Hematopoietic multipotent progenitor cell treated with erythropoietin and hydrocortisone succinate and interleukin-3 and kit ligand, for 15 days (in vitro differentiated cells): ENCODE data around the gene PCYT2.
A peak's percentile ranks its signal among the peaks of the same experiment; 100 is the strongest.

Experiments used
- DNase-seq: peaks from one replicate; pipeline ENCODE4 v3.0.0-alpha.2; 2015; ENCODE audit warnings: low spot score

The PCYT2 gene

DNA sequence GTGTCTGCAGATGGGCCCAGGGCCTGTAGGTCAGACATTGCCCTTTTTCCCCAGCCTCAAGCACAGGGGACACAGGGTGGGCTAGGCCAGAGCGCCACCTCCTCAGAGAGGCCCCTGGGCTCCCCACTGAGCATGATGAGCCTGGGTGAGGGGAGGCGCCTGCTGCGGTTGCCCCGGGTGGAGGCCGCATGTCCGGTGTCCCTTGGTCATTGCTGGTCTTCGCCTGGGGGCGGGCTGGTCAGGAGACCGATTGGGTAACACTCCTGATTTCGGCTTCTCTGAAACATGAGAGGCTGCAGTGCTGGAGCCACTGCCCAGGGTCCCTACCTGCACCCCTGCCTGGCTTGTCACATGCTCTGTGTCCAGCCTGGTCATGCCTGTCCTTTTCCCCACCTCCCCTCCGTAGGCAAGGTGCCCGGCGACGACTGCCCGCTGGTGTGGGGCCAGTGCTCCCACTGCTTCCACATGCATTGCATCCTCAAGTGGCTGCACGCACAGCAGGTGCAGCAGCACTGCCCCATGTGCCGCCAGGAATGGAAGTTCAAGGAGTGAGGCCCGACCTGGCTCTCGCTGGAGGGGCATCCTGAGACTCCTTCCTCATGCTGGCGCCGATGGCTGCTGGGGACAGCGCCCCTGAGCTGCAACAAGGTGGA, 11.6 kb downstream of the PCYT2 start:
- no peak for DNase-seq

DNA sequence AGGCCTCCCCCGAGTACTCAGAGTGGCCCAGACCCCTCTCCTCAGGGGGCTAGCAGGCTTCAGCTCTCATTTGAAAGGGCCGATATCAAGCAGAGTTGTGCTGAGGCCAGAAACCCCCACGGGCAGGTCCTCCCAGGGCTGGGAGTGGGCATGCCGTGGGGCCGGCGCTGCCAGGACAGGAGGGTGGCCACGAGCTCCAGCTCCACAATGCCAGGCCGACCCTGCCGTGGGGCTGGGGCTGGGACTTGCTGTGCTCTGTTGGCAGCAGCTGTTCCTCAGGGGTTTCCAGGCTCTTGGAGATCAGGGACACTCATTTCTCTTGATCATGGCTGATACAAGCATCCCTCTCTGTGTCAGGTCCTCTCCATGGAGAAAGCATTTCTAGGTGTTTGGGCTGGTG, 12.3 kb downstream of the PCYT2 start:
- no peak for DNase-seq

DNA sequence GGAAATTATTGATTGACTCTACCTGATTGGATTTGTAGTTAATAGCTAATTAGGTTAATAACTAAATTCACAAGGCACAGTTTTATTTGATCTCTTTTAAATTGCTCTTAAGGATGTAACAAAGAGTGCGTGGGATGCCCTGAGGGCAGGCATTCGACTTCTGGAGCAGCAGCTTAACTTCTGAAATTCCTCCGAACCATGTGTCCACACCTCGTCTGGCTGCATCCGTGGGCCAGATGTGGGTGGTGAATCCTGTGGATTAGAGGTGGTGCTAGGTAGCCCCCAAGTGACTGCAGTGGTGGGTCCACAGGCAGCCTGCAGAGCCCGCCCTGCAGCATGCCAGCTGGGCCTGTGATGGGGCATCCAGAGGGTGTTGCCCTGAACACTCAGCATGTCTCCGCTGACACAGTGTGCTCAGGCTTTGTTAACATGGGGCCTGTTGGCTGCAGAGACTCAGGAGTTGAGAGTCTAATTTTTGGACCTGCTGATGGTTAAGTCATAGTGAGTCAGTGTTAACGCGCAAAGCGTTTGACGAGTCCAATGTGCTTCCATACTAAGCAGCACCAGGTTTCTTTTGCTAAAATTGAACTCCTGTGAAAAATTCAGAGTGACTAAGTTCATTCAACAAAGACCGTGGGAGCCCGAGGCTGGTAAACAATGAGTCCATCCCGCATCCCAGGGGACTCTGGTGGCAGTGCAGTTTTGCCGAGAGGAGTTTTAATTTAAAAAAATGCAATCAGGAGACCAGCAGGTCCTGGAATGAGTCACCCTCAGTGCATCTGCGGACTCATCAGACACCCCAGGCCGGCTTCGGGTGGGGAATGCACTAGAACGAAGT, 13.0 kb downstream of the PCYT2 start:
- DNase-seq, result no peak

DNA sequence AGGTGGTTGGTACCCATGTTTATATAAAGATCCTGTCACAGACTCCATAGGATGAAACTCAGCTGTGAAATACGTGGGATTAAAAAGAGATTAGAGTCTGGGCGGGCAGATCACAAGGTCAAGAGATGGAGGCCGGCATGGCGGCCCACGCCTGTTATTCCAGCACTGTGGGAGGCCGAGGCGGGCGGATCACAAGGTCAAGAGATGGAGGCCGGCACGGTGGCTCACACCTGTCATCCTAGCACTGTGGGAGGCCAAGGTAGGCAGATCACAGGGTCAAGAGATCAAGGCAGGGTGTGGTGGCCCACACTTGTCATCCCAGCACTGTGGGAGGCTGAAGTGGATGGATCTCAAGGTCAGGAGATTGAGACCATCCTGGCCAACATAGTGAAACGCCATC, 15.8 kb downstream of the PCYT2 start:
- no peak for DNase-seq

DNA sequence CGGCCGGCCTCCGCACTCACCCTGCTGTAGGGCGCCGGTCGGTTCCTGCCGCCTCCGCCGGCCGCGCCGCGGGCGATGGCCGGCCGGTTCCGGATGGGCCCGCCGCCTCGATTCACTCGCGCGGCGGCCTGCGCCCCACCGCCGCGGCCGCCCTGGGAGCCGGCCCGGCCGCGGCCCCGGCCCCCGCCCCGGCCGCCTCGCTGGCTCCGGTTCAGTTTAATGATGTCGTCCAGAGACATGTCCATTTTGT, 20.0 kb downstream of the PCYT2 start:
- no peak for DNase-seq

DNA sequence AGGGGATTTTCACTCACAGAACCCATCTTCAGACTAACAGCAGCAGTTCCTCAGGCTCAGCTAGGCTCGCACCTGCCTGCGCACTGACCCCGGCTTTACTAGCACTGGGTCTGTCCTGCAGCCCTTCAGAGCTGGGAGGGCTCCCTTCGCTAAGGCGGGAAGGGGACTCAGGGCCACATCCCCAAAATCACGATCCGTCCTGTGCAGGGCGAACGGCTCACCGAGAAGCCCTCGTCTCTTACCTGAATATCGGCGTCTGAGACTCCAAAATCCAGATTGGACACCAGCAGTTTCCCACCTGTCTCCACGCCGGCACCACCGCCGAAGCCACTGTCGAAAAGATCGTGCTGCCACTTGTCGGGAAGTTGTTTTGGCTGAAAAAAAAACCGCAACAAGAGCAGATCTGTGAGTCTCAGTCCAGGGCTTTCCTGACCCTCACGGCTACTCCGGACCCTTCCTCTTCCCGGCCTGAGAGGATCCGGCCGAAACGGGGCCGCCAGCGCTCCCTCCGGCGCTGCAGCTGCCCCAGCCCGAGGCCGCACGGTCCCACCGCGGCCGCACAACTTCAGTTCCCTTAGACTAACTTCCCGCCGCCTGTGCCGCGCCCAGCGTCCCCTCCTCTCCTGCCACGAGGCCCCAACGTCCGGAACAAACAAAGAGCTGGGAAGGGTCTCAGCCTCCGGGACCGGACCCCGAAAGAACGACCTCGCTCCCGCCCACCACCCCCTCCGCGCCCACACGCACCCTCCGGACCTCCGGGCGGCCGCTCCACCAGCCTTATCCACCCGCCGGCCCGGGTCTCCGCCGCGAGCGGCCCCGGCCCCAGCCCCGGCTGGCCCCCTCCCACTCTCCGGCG, 20.5 kb downstream of the PCYT2 start:
- DNase-seq, result no peak

DNA sequence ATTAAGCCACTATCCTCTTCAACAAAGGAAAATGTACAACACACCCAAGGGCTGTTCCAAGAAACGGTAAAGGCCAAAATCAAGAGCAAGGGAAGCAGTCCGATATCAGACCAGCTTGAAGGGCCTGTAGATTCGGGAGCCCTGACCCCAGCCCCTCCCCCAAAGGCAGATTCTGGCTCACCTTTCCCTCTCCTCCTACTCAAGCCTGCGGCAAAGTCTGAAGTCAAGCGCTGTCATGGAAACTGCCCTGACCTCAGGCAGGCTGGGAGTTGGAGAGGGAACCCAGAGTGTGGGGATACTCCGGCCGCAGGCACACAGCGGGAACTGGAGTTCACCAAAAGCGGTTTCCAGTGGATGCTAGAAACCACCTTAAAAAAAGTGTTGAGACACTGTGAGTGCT, 21.6 kb downstream of the PCYT2 start:
- no peak for DNase-seq

DNA sequence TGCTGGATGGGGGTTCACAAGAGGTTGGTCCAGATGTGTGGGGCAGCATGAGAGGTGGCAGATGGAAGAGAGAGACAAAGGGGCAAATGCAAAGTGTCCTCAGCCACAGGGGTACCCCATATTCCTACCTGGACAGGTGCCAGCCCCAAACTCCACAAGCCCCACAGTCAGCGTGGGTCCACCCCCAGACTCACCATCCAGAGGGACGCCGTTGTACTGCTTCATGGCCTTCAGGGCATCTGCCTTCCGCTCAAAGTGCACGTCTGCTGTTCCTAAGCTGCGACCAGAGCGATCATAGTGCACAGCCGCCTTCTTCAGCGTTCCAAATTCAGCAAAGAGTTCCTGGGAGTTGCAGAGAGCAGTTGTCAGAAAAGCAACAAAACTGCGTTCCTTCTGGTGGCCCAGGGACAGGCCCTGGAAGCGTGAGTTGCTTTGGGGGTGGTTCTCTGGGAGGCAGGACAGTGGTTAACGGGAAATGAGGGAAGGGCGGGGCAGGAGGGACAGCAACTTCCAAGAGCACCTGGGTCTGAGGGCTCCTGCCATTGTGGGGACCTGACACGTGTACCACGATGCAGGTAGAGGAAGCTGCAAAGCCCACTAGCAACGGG, 22.1 kb downstream of the PCYT2 start:
- DNase-seq, result no peak

DNA sequence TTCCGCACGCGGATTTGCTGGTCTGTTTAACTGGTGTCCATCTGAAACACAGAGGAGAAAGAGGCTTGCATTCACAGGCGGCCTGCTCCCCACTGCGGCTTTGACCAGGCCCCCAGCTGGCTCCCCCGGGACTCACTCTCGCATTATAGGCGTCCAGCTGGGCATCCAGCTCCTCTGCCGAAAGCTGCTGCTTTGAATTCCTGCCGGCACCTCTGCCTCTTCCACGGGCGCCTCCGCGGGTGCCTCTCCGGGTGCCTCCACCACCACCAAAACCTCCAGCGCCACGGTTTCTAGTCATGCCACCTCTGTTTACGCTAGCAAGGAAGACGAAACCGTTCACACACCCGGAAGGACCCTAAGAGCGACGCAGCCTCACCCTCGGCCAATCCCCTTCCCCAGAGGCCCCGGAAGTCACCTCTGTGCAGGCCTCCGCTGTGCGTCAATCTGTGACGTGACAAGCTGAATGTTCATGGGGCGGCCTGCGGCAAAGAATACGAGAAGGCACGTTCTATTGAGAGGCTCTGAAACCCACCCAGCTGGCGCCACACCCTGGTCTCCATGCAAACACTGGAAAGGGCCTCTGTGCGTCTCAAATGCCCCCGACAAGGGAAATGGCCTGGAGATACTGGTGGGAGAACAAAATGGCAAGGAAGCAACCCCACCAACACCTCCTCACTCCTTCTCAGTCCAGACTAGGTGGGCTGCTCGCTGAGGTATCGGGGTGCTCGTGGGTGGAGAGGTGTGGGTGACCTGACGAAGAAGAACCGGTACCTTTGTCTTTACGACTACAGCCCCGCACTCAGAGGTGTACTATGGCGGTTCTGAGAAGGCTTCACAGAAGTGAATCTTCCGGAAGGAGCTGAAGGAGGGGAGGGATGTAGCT, 22.9 kb downstream of the PCYT2 start:
- no peak for DNase-seq

DNA sequence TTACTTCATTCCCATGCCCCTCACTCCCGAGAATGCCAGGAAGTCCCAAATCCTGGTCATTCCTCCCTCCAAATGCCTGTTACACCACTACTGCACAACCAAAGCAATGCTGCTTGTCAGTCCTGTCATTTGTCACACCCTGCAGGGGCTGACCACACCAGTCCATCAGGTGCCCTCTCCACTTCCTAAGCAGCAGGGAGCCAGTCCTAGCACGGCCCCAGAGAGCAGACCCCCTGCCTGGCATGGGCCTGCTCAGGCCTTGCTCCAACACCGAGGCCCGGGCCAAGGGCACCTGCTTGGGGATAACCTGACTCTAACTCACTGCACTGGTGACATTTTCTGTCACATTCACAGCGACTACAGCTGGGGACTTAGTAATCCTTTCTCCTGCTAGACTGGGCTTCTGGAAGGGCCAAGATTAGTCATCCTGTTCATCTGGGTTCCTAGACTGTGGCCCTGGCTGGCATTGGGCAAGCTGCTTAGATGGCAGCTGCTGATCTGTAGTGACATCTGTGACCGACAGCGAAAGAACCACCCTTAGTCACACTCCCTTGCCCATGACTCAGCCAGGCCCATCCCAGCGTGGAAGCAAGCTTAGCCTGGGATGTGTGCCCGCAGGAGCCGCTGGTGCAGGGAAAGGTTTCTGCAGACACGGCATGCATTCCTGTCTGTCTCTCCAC, 25.2 kb downstream of the PCYT2 start:
- DNase-seq, result peak; percentile 88

DNA sequence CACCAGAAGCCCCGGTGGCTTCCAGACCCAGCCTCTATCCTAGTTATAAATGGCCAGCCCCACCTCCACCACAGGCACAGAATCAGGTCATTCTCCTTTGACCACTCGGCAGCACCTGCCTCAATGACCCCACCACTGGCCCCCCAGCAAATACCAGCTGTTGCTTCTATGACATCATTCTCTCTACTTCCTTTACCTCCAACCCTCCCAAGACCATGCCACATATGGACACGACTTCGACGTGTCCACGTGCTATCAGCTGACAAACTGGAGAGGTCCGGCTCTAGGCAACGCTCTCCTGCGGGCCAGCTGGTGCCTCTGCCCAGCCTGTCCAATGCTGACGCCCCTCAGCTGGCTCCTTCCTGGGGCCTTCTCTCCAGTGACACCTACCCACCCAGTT, 25.7 kb downstream of the PCYT2 start:
- DNase-seq, result no peak

DNA sequence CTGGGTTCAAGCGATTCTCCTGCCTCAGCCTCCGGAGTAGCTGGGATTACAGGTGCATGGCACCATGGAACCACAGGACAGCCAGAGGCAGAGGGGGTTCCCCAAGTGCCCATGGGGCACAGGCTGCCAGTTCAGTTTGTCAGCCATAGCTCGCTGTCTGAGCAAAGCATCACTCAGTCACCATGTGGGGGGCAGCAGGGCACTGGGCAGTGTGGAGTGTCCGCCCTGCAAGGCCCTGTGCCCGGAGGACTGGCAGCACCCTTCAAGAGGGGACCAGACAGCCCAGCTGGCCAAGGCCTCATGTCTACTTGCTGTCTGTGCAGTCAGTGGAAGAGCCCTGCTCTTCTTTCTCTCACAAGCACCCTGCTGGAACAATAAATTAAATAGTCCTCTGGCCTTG, 26.2 kb downstream of the PCYT2 start:
- DNase-seq, result no peak

DNA sequence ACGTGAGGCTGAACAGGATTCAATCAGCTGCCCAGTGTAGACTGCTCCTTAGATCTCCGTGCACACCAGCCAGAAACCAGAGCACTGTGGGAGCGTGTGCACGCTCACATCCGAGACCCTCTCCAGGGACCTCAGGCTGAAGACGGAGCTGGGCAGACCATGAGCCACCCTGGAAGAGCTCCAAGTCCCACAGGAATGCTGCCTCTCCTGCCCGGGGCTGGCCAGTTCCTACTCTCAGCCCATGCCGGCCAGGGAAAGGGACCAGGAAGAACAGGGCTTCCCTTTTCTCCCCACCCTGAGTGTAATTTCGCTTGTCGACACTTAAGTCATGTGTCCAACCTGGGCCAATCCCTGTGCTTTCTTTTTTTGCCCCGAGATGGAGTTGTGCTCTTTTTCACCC, 26.7 kb downstream of the PCYT2 start:
- DNase-seq, result no peak

DNA sequence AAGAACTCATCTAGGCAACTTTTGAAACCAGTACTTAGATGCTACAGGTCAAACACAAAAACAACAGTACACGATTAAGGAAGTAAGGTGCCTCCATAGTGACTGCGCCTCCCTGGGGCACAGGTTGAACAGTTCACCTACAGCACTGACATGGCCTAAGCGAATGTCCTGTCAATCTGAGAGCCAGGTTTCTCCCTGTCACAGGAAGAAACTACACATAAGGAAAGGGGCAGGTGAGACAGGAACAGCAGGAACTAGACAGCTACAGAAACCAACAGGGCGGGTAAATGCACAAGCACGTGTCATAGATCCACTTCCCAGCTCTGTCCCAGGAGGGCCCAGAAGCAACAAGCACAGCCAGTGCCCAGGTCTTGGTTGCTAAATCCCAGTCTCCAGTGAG, 32.1 kb downstream of the PCYT2 start:
- DNase-seq, result no peak

DNA sequence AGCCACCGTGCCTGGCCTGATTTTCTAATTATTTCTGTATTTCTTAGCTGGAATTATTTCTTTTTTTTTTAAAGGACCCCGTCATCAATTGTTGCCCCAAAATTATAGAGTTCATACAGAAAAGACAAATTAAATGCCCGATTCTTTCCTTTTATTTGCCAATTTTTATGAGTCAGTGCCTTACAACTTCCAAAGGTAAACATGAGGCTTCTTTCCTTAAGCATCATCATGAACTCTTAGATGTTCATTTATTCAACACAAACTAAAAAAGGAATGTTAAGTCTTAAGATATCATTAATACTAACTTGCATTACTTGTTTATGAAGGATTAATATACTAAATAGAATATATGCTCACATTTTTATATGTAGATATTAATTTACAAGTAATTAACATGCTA, 32.9 kb downstream of the PCYT2 start:
- DNase-seq, result no peak

DNA sequence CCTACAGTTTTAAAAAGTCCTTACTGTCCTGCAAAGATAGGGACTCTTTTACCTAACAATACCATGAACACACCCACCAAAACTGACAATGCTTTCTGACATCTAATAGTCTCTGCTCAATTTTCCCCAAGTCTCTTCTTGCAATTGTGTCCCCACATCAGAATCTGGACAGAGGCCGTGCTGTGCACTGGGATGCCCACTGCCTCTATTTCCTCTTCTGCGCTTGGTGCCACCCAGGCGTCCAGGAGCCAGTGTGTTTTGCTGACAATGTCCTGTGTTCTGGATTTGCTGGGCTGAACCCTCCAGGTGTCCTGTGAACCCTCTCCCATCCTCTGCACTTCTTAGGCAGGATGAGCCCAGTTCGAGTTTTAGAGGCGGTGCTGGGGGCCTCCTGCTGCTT, 33.6 kb downstream of the PCYT2 start:
- no peak for DNase-seq

DNA sequence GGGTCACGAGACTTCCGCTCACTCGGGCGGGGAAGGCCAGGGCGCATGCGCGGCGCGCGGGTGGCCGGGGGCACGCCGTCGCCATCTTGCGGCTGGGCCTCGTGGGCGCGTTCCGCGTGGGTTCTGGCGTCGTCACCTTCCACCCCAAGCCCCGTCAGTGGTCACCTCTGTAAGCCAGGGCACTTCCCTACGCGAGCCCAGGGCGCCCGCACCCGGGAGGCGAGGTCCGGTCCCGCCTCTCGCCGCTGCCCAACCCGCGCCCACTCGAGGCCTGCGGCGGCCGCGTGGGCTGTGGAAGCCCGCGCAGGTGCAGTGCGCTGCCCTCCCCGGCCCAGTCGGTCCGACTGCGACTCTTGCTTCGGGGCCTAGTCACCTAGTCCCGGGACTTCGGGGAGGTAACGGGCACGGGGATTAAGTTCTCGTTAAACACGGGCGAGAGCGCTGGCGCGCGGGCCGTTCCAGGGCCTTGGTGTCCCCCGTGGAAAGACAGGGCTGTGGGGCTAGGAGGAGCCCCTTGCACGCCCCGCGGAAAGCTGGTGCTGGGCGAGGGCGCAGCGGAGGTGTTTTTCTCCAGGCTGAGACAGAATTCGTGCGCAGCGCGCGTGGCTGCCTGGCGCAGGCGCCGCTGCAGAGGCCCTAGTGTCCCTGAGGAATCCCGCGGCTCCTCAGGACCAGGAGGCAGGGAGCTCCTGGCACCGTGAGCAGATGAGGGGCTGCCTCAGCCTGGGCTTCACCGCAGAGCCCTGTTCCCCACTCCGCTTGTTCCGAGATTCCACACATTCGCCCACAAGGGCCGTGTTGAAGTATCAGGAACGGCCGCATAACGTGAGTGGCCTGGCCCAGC, 39.6 kb downstream of the PCYT2 start:
- DNase-seq, result peak; percentile 95

DNA sequence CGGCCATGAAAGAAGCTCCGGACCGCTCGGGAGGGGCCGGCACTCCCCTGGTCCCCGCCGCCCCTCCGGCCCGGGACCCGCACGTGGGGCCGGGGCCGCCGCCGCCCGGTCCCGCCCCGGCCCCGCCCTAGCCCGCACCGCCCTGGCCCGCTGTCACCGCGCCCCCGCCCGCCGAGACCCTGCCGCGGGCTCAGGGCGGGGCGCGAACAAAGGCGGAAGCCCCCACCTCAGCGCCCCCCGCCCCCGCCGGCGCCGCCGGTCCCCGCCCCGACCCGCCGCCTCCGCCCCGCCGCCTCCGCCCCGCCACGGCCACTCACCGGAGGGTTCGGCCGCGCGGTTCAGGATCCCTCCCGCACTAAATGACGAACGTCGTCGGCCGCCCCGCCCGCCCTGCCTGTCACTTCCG, 40.2 kb downstream of the PCYT2 start, which contains the start of gene ARHGDIA:
Gene ARHGDIA, minus strand, starts transcription at position 357 of the 406 bp plus-strand sequence. CDS start 1,407 bp downstream, outside the sequence.
- DNase-seq, result no peak

DNA sequence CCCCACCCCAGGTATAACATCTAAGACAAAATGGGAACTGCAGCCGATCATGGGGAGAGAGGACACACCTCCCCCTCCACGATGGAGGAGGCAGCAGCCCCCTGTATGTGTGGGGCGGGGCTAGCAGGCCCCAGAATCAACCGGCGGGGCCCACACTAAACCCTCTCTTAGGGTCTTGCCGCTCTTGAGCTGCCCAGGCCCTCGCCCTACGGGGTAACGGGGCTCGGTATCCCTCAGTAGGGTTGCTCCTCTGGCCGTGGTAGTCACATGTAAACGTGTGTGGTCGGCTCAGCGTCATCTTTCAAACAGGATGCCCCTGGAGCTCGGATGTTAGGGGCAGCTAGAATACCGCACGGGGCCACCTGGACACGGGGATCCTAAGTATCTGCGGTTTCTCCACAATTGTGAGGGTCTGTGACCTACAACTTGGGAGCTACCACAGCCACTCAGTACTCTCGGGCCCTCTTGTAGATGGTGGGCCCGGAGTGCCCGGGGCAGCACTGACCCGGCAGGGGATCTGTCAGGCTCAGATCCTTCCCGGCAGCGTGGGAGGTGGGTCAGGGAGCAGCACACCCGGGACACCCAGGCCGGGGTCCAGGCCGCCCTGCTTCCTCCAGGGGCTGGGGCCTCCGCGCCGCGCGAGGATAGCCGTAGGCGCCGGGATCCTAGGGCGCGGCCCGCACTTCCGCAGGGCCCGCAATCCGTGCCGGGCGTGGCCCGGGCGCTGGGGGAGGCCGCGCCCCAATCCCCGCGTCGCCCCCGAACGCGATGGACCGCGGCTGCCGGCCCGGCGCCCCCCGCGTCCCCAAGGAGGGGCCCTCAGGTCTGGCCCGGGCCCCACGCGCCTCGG, 40.8 kb downstream of the PCYT2 start:
- peak; percentile 34 for DNase-seq
